IMR-90 (cell line): ENCODE results near the gene SIRT5. TPM values are rescaled to one million over a fixed set of nuclear protein-coding genes. Genes with fewer than 3 reads are reported as not detected.

Source experiments
- ATAC-seq: fragments of 200-7000 bp; cut with Tn5 transposase; 2 replicates; pipeline ENCODE4 v1.9.1; 2020; ENCODE audit warnings: low read depth, mild to moderate bottlenecking, moderate library complexity
- BruUV-seq: library from RNA; stranded (reverse); fragments of 400-500 nt; replicated peaks from 2 replicates; lab custom pipeline; 2021; lab: Mats Ljungman, UMichigan
- CTCF ChIA-PET: fragments of 300-600 bp; formaldehyde crosslinking; extraction: SDS; loops from one replicate; lab custom pipeline; 2021; ENCODE audit warnings: antibody characterized with exemption; lab: Yijun Ruan, JAX
- POLR2A ChIA-PET: fragments of 300-600 bp; sonication (Branson Sonifier 250); formaldehyde crosslinking; loops from one replicate; lab custom pipeline; 2022; ENCODE audit warnings: antibody characterized with exemption; ENCODE audit not compliant: unreplicated experiment; lab: Charles Lee
- DNase-seq: peaks from one replicate; pipeline ENCODE4 v3.0.0; 2013
- H2AFZ ChIP-seq: replicated peaks from 2 replicates; pipeline ENCODE3; 2013; ENCODE audit warnings: low read length, mild to moderate bottlenecking; ENCODE audit not compliant: poor library complexity
- H2AK5ac ChIP-seq: 2 replicates; pipeline ENCODE4 v1.6.1; 2013; ENCODE audit warnings: low read depth, low read length, inconsistent platforms
- H2AK9ac ChIP-seq: replicated peaks from 2 replicates; pipeline ENCODE3; 2013; ENCODE audit warnings: mild to moderate bottlenecking, low read depth, low read length, moderate library complexity; ENCODE audit not compliant: poor library complexity
- H2BK120ac ChIP-seq: 2 replicates; pipeline ENCODE4 v1.6.1; 2013; ENCODE audit warnings: low read depth, low read length, inconsistent platforms
- H2BK15ac ChIP-seq: 3 replicates; pipeline ENCODE4 v1.6.1; 2013; ENCODE audit warnings: low read depth, low read length, inconsistent platforms
- H2BK20ac ChIP-seq: 2 replicates; pipeline ENCODE4 v1.6.1; 2013; ENCODE audit warnings: low read depth, mild to moderate bottlenecking, inconsistent platforms, low read length, moderate library complexity
- H2BK5ac ChIP-seq: 2 replicates; pipeline ENCODE4 v1.6.1; 2013; ENCODE audit warnings: mild to moderate bottlenecking, low read depth, low read length, inconsistent platforms; ENCODE audit not compliant: poor library complexity, severe bottlenecking
- H3K14ac ChIP-seq: replicated peaks from 2 replicates; pipeline ENCODE4 v1.6.1; 2013; ENCODE audit warnings: low read depth, low read length, inconsistent platforms
- H3K18ac ChIP-seq: 2 replicates; pipeline ENCODE4 v1.6.1; 2013; ENCODE audit warnings: low read depth, low read length, control low read depth
- H3K23ac ChIP-seq: 2 replicates; pipeline ENCODE4 v1.6.1; 2013; ENCODE audit warnings: low read depth, low read length, inconsistent platforms
- H3K27ac ChIP-seq: 2 replicates; pipeline ENCODE4 v1.5.1; 2013; ENCODE audit warnings: mild to moderate bottlenecking, control low read depth, low read length; ENCODE audit not compliant: insufficient read depth
- H3K27me3 ChIP-seq: 2 replicates; pipeline ENCODE4 v1.6.1; 2013; ENCODE audit warnings: low read length; ENCODE audit not compliant: control insufficient read depth, insufficient read depth
- H3K36me3 ChIP-seq: 2 replicates; pipeline ENCODE4 v1.6.1; 2013; ENCODE audit warnings: low read length, mixed read lengths; ENCODE audit not compliant: control insufficient read depth, insufficient read depth
- H3K4ac ChIP-seq: 2 replicates; pipeline ENCODE4 v1.6.1; 2013; ENCODE audit warnings: low read depth, low read length, inconsistent platforms
- H3K4me1 ChIP-seq: 2 replicates; pipeline ENCODE4 v1.6.1; 2013; ENCODE audit warnings: low read length, mixed read lengths; ENCODE audit not compliant: control insufficient read depth, insufficient read depth
- H3K4me2 ChIP-seq: 2 replicates; pipeline ENCODE4 v1.6.1; 2013; ENCODE audit warnings: low read depth, mild to moderate bottlenecking, control low read depth, low read length, moderate library complexity
- H3K4me3 ChIP-seq: 2 replicates; pipeline ENCODE4 v1.5.1; 2013; ENCODE audit warnings: low read depth, mild to moderate bottlenecking, control low read depth, low read length, moderate library complexity; ENCODE audit not compliant: insufficient read depth
- H3K56ac ChIP-seq: 2 replicates; pipeline ENCODE4 v1.6.1; 2013; ENCODE audit warnings: low read length, inconsistent platforms; ENCODE audit not compliant: insufficient read depth; ENCODE audit errors: extremely low read depth
- H3K79me1 ChIP-seq, 2 experiments: 2 replicates each; pipeline ENCODE4 v1.6.1; 2013; ENCODE audit warnings: low read length in 2 of 2, inconsistent platforms in 1 of 2, low read depth in 1 of 2
- H3K9ac ChIP-seq: 2 replicates; pipeline ENCODE4 v1.6.1; 2013; ENCODE audit warnings: low read depth, low read length, control low read depth
- H3K9me1 ChIP-seq: 2 replicates; pipeline ENCODE4 v1.6.1; 2013; ENCODE audit warnings: low read length, inconsistent platforms; ENCODE audit not compliant: insufficient read depth
- H3K9me3 ChIP-seq: 2 replicates; pipeline ENCODE4 v1.6.1; 2013; ENCODE audit warnings: low read length; ENCODE audit not compliant: control insufficient read depth, insufficient read depth
- H4K20me1 ChIP-seq: 2 replicates; pipeline ENCODE4 v1.6.1; 2013; ENCODE audit warnings: low read length, inconsistent platforms; ENCODE audit not compliant: insufficient read depth
- H4K5ac ChIP-seq: 2 replicates; pipeline ENCODE4 v1.6.1; 2013; ENCODE audit warnings: mild to moderate bottlenecking, low read depth, low read length, control low read depth
- H4K8ac ChIP-seq, 2 experiments: 2 replicates each; pipeline ENCODE4 v1.6.1; 2013; ENCODE audit warnings: low read depth in 2 of 2, low read length in 2 of 2, control low read depth in 1 of 2, inconsistent platforms in 1 of 2
- H4K91ac ChIP-seq: 2 replicates; pipeline ENCODE4 v1.6.1; 2013; ENCODE audit warnings: low read depth, low read length, inconsistent platforms; ENCODE audit not compliant: insufficient read depth
- CEBPB ChIP-seq: IDR thresholded peaks from 2 replicates; pipeline ENCODE4 v1.6.1; 2012; ENCODE audit warnings: low read depth, low read length, improper control_type of control experiment
- MAZ ChIP-seq: IDR thresholded peaks from 2 replicates; pipeline ENCODE4 v1.6.1; 2012; ENCODE audit warnings: low read depth, mild to moderate bottlenecking, low read length, improper control_type of control experiment, moderate library complexity, borderline replicate concordance
- NFE2L2 ChIP-seq: fragments of 150-350 bp; IDR thresholded peaks from 2 replicates; pipeline ENCODE4 v1.6.1; 2016; ENCODE audit warnings: low read depth, mild to moderate bottlenecking, low read length
- POLR2A ChIP-seq: IDR thresholded peaks from 2 replicates; pipeline ENCODE4 v1.6.1; 2012; ENCODE audit warnings: mild to moderate bottlenecking, low read depth, low read length
- RCOR1 ChIP-seq: IDR thresholded peaks from 2 replicates; pipeline ENCODE4 v1.6.1; 2012; ENCODE audit warnings: mild to moderate bottlenecking, low read length, improper control_type of control experiment; ENCODE audit not compliant: insufficient replicate concordance
- WGBS, 2 experiments: methylation state at CpG; one replicate each; pipeline versions ENCODE4 v1.1.5 to v1.1.7; 2013; ENCODE audit warnings: missing lambda C conversion rate in 2 of 2; ENCODE audit not compliant: insufficient read length in 1 of 2; ENCODE audit errors: extremely low coverage in 2 of 2; 5-methylcytosine and 5-hydroxymethylcytosine counted together
- dilution Hi-C: fragments of 300-500 bp; cut with HindIII; formaldehyde crosslinking; loops from one replicate; pipeline ENCODE4 v1.14.3; 2018; ENCODE audit warnings: low sequenced_read_pairs; ENCODE audit not compliant: unreplicated experiment
- in situ Hi-C: fragments of 300-500 bp; cut with MboI; formaldehyde crosslinking; loops from 3 replicates; pipeline ENCODE4 v1.14.3; 2019; ENCODE audit warnings: low sequenced_read_pairs, inconsistent platforms, mixed read lengths
- intact Hi-C: fragments of 100-400 bp; cut with micrococcal nuclease; formaldehyde crosslinking; loops from 2 replicates; pipeline ENCODE4 v1.10.0; 2022
- polyA plus RNA-seq, 3 experiments: library from polyadenylated mRNA; depleted of rRNA; stranded (reverse); fragments of >200 nt; gene quantifications; 2 replicates each; pipeline ENCODE4 v1.2.3, GENCODE V29; 2012; ENCODE audit warnings: low replicate concordance in 1 of 3
- total RNA-seq: library from RNA; depleted of rRNA; stranded (reverse); fragments of >200 nt; gene quantifications from 2 replicates; pipeline ENCODE4 v1.2.3, GENCODE V29; 2012
- TF ChIP-seq, protein P1 (sequence below): fragments of 150-350 bp; IDR thresholded peaks from 2 replicates; pipeline ENCODE4 v1.6.1; 2017; ENCODE audit warnings: mild to moderate bottlenecking, antibody characterized with exemption, low read length, low read depth
- TF ChIP-seq, protein P2 (sequence below): conservative IDR thresholded peaks from 2 replicates; pipeline ENCODE4 v1.5.1; 2012; ENCODE audit warnings: mild to moderate bottlenecking, low read depth, low read length, improper control_type of control experiment
- TF ChIP-seq, protein P3 (sequence below): fragments of 150-350 bp; IDR thresholded peaks from 2 replicates; pipeline ENCODE4 v1.6.1; 2016; ENCODE audit warnings: low read depth, mild to moderate bottlenecking, low read length, moderate library complexity, borderline replicate concordance

Gene SIRT5
- total and polyA plus RNA-seq, 2 of the 4 experiments (the other 2 are of a cell fraction), result 4.7 to 5.2 TPM

DNA sequence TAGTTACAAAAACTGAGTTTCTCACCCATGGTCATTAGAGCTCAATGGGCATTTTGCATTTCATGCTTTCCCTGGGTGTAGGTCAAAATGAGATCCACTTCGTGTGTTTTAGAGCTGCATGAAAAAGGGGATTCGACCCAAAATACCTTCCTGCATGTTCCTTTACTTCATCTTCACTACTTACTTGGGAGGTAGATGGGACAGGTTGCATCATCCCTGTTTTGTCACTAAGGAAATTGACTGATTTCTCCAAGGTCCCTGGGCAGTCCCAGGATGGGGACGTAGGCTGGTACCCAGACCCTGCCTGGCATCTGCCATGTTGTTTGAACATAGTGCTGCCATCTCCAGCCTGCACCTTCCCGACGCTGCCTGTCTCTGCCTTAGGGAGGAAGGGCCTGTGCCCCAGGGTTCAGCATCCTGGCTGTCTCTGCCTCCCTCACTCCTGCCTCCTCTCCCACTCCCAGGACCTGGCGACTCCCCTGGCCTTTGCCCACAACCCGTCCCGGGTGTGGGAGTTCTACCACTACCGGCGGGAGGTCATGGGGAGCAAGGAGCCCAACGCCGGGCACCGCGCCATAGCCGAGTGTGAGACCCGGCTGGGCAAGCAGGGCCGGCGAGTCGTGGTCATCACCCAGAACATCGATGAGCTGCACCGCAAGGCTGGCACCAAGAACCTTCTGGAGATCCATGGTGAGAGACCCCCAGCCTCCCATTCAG, 17.0 kb downstream of the SIRT5 start:
- Histone ChIP-seq H3K9me3 (no peaks in the 10 kb centered on the region), H3K4me2 (no peak overlapping the region), H3K23ac (no peak overlapping the region), H3K18ac (no peak overlapping the region), H2AK5ac (no peak overlapping the region), H2AFZ (no peak overlapping the region), H4K8ac (no peak overlapping the region), H3K27me3 (no peaks in the 10 kb centered on the region), H3K9me1 (peaks cover 13% of the 10 kb centered on the region), H3K79me1 (peaks cover 0 to 11% of the 10 kb centered on the region in 2 experiments; a peak in 2 of 4 replicates), H2BK5ac (no peak overlapping the region), H2BK15ac (no peak overlapping the region), H3K56ac (no peak overlapping the region), H4K20me1 (no peaks in the 10 kb centered on the region; the same call in 1 of the 2 replicates), H3K36me3 (peaks cover 17% of the 10 kb centered on the region), H3K27ac (no peak overlapping the region), H2BK20ac (no peak overlapping the region), H4K91ac (no peak overlapping the region), H3K4me3 (no peak overlapping the region), H2BK120ac (no peak overlapping the region), H4K5ac (no peak overlapping the region), H3K14ac (no peak overlapping the region), H3K9ac (no peak overlapping the region), H2AK9ac (no peak overlapping the region), H3K4ac (no peak overlapping the region), H3K4me1 (peaks cover 18% of the 10 kb centered on the region)
- dilution Hi-C loops, result no loop called here
- no peak for ATAC-seq
- POLR2A ChIA-PET, result no interaction called here
- no TSS peak for BruUV-seq
- intact Hi-C loops, result no loop called here
- no peak for TF ChIP-seq POLR2A
- no peak for TF ChIP-seq MAZ
- no peak for TF ChIP-seq RCOR1
- 0 out of 2 replicates have a peak, but pooled peaks have one; percentile 14 for TF ChIP-seq CEBPB
- TF ChIP-seq, protein P1, sequence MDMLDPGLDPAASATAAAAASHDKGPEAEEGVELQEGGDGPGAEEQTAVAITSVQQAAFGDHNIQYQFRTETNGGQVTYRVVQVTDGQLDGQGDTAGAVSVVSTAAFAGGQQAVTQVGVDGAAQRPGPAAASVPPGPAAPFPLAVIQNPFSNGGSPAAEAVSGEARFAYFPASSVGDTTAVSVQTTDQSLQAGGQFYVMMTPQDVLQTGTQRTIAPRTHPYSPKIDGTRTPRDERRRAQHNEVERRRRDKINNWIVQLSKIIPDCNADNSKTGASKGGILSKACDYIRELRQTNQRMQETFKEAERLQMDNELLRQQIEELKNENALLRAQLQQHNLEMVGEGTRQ, result no peak
- TF ChIP-seq, protein P2, sequence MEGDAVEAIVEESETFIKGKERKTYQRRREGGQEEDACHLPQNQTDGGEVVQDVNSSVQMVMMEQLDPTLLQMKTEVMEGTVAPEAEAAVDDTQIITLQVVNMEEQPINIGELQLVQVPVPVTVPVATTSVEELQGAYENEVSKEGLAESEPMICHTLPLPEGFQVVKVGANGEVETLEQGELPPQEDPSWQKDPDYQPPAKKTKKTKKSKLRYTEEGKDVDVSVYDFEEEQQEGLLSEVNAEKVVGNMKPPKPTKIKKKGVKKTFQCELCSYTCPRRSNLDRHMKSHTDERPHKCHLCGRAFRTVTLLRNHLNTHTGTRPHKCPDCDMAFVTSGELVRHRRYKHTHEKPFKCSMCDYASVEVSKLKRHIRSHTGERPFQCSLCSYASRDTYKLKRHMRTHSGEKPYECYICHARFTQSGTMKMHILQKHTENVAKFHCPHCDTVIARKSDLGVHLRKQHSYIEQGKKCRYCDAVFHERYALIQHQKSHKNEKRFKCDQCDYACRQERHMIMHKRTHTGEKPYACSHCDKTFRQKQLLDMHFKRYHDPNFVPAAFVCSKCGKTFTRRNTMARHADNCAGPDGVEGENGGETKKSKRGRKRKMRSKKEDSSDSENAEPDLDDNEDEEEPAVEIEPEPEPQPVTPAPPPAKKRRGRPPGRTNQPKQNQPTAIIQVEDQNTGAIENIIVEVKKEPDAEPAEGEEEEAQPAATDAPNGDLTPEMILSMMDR, result no peak
- TF ChIP-seq NFE2L2, result no peak
- TF ChIP-seq, protein P3, sequence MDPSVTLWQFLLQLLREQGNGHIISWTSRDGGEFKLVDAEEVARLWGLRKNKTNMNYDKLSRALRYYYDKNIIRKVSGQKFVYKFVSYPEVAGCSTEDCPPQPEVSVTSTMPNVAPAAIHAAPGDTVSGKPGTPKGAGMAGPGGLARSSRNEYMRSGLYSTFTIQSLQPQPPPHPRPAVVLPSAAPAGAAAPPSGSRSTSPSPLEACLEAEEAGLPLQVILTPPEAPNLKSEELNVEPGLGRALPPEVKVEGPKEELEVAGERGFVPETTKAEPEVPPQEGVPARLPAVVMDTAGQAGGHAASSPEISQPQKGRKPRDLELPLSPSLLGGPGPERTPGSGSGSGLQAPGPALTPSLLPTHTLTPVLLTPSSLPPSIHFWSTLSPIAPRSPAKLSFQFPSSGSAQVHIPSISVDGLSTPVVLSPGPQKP, result no peak
- CTCF ChIA-PET, result no interaction called here
- no peak for DNase-seq
- in situ Hi-C loops, result no loop called here
- 99% methylated on average over 13 of the region's 21 CpGs; no CpG with 5 or more reads in 1 of the 2 experiments for WGBS, 2 experiments
